K562 (cell line): ENCODE results near the gene TPK1. TPM values are rescaled to one million over a fixed set of nuclear protein-coding genes. Genes with fewer than 3 reads are reported as not detected.

Experiments used
- ATF4 ChIP-seq: fragments of 450-650 bp; formaldehyde crosslinking; IDR thresholded peaks from 2 replicates; pipeline ENCODE4 v1.4.0; 2022; ENCODE audit warnings: mild to moderate bottlenecking, moderate library complexity
- ATF7 ChIP-seq: fragments of 450-650 bp; IDR thresholded peaks from 2 replicates; pipeline ENCODE4 v1.7.1; 2014; ENCODE audit warnings: mild to moderate bottlenecking, moderate library complexity
- CHCHD3 ChIP-seq: fragments of 250-450 bp; sonication (Bioruptor Pico); IDR thresholded peaks from 2 replicates; pipeline ENCODE4 v2.1.2; 2022; ENCODE audit warnings: mild to moderate bottlenecking
- CTBP1 ChIP-seq: fragments of 450-650 bp; IDR thresholded peaks from 2 replicates; pipeline ENCODE4 v1.6.1; 2016; ENCODE audit warnings: borderline replicate concordance
- ESRRA ChIP-seq: fragments of 450-650 bp; IDR thresholded peaks from 2 replicates; pipeline ENCODE4 v1.6.1; 2014; ENCODE audit warnings: low read depth, mild to moderate bottlenecking, moderate library complexity, borderline replicate concordance
- GTF2E2 ChIP-seq: fragments of 200-800 bp; sonication (Bioruptor generic); IDR thresholded peaks from 2 replicates; pipeline ENCODE4 v1.6.1; 2016; ENCODE audit warnings: missing genetic modification characterization, missing compliant biosample characterization
- ILK ChIP-seq: fragments of 450-650 bp; IDR thresholded peaks from 2 replicates; pipeline ENCODE4 v1.6.1; 2016; ENCODE audit warnings: missing genetic modification characterization, low read depth, mild to moderate bottlenecking, missing compliant biosample characterization, moderate library complexity, borderline replicate concordance
- KLF16 ChIP-seq: IDR thresholded peaks from 2 replicates; pipeline ENCODE4 v1.6.1; 2016; ENCODE audit warnings: antibody characterized with exemption
- MTA1 ChIP-seq: fragments of 450-650 bp; IDR thresholded peaks from 2 replicates; pipeline ENCODE4 v1.6.1; 2017; ENCODE audit warnings: borderline replicate concordance
- NBN ChIP-seq: fragments of 450-650 bp; IDR thresholded peaks from 2 replicates; pipeline ENCODE4 v1.6.1; 2016; ENCODE audit warnings: low read depth, mild to moderate bottlenecking
- NR1H2 ChIP-seq: sonication (generic); formaldehyde crosslinking; IDR thresholded peaks from 2 replicates; pipeline ENCODE4 v1.4.0; 2020; ENCODE audit warnings: mild to moderate bottlenecking, missing genetic modification reagents
- PHF21A ChIP-seq: fragments of 450-650 bp; IDR thresholded peaks from 2 replicates; pipeline ENCODE4 v1.6.1; 2017; ENCODE audit warnings: low read depth, borderline replicate concordance
- SETDB1 ChIP-seq: IDR thresholded peaks from one replicate; pipeline ENCODE4 v1.6.1; 2012; ENCODE audit warnings: low read length, control low read depth, inconsistent platforms
- SRSF7 ChIP-seq: fragments of 200-400 bp; formaldehyde crosslinking; optimal IDR thresholded peaks from 2 replicates; pipeline ENCODE3; 2017; ENCODE audit warnings: mild to moderate bottlenecking, low read depth, low read length
- TEAD1 ChIP-seq, 2 experiments: fragments of 450-650 bp in 1 of 2; sonication (generic) in 1 of 2; formaldehyde crosslinking; IDR thresholded peaks; 2 replicates each; pipeline versions ENCODE4 v1.4.0 to v1.8.0; 2020 to 2022; ENCODE audit warnings: mild to moderate bottlenecking in 2 of 2, missing genetic modification reagents in 1 of 2
- TEAD4 ChIP-seq, 2 experiments: sonication (generic) in 1 of 2; formaldehyde crosslinking in 1 of 2; IDR thresholded peaks; 2 replicates each; pipeline versions ENCODE4 v1.6.1 to v1.8.0; 2012 to 2022; ENCODE audit warnings: borderline replicate concordance in 1 of 2, inconsistent platforms in 1 of 2, low read length in 1 of 2, mild to moderate bottlenecking in 1 of 2, missing genetic modification reagents in 1 of 2
- ZBTB34 ChIP-seq: fragments of 250-450 bp; sonication (Bioruptor Pico); IDR thresholded peaks from 2 replicates; pipeline ENCODE4 v1.8.0; 2021; ENCODE audit warnings: mild to moderate bottlenecking, moderate library complexity
- ZNF639 ChIP-seq, 2 experiments: fragments of 200-800 bp in 1 of 2; sonication (Bioruptor generic) in 1 of 2; sonication (generic) in 1 of 2; formaldehyde crosslinking in 1 of 2; IDR thresholded peaks in 1 of 2; conservative IDR thresholded peaks in 1 of 2; 2 replicates each; pipeline versions ENCODE4 v1.5.0 to v1.6.1; 2016 to 2020; ENCODE audit warnings: missing compliant biosample characterization in 1 of 2, missing genetic modification characterization in 1 of 2, missing genetic modification reagents in 1 of 2
- ZSCAN29 ChIP-seq: fragments of 450-650 bp; IDR thresholded peaks from 2 replicates; pipeline ENCODE4 v1.6.1; 2017
- polyA plus RNA-seq, 8 experiments: library from polyadenylated mRNA; depleted of rRNA in 4 of 8; stranded (reverse) in 5 of 8; unstranded in 3 of 8; fragments of >200 nt; fragmentation: Nextera tagmentation in 2 of 8; fragmentation: Illumina TruSeq in 1 of 8; extraction: Ambion mirVana in 2 of 8; extraction: Trizol in 1 of 8; gene quantifications; 2 replicates each; pipeline versions ENCODE4 v1.2.1 to v1.2.3, GENCODE V29; 2011 to 2014; ENCODE audit warnings: inconsistent platforms in 1 of 8, missing spikeins in 1 of 8
- total RNA-seq, 7 experiments: library from RNA; depleted of rRNA in 6 of 7; stranded (reverse); fragments of >200 nt in 6 of 7; fragmentation: Illumina TruSeq in 2 of 7; extraction: Trizol in 2 of 7; gene quantifications; 2 replicates each; pipeline versions ENCODE4 v1.2.1 to v1.2.3, GENCODE V29; 2011 to 2021; ENCODE audit warnings: low replicate concordance in 1 of 7
- TF ChIP-seq, protein P1 (sequence below): fragments of 450-650 bp; conservative IDR thresholded peaks from 2 replicates; pipeline ENCODE4 v1.6.1; 2016; ENCODE audit warnings: missing genetic modification characterization, low read depth, mild to moderate bottlenecking, missing compliant biosample characterization, moderate library complexity
- TF ChIP-seq, protein P2 (sequence below): conservative IDR thresholded peaks from 2 replicates; pipeline ENCODE4 v1.6.1; 2011; ENCODE audit warnings: low read depth, mild to moderate bottlenecking, low read length; ENCODE audit not compliant: control insufficient read depth

Gene TPK1
- total and polyA plus RNA-seq, 9 of the 15 experiments (the other 6 are each of a cell fraction or from before 2014, with no cell fraction given) = 5.1 to 16.2 (median 9.2) TPM

- TF ChIP-seq ZSCAN29 (no peak), ZBTB34 (CRISPR knock-in tag) (no peak), TEAD1 (CRISPR knock-in tag; IDR thresholded peaks at IDR 0.05) (0 out of 4 replicates have a peak, but pooled peaks of 1 of the 2 experiments have one; percentile 4), GTF2E2 (tag) (peak; percentile 75; the same call in 1 of the 2 replicates), MTA1 (no peak), ILK (no peak), KLF16 (no peak), CHCHD3 (CRISPR knock-in tag) (no peak), SETDB1 (no peak), TEAD4 (IDR thresholded peaks at IDR 0.05; ENCODE audit: low read length) (no peak), TEAD4 (CRISPR knock-in tag; IDR thresholded peaks at IDR 0.05; ENCODE audit: borderline replicate concordance) (no peak), SRSF7 (no peak), NR1H2 (CRISPR knock-in tag) (no peak), ATF4 (CRISPR knock-in tag) (no peak), PHF21A (peak; percentile 68; the same call in 1 of the 2 replicates), ATF7 (no peak), ZNF639 (CRISPR knock-in tag; conservative IDR thresholded peaks at IDR 0.05 in 1 of 2, IDR thresholded peaks at IDR 0.05 in 1 of 2) (no peak), ESRRA (no peak), CTBP1 (no peak), NBN (0 out of 2 replicates have a peak, but pooled peaks have one; percentile 56)
- TF ChIP-seq, protein P1, sequence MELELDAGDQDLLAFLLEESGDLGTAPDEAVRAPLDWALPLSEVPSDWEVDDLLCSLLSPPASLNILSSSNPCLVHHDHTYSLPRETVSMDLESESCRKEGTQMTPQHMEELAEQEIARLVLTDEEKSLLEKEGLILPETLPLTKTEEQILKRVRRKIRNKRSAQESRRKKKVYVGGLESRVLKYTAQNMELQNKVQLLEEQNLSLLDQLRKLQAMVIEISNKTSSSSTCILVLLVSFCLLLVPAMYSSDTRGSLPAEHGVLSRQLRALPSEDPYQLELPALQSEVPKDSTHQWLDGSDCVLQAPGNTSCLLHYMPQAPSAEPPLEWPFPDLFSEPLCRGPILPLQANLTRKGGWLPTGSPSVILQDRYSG = no peak
- TF ChIP-seq, protein P2, sequence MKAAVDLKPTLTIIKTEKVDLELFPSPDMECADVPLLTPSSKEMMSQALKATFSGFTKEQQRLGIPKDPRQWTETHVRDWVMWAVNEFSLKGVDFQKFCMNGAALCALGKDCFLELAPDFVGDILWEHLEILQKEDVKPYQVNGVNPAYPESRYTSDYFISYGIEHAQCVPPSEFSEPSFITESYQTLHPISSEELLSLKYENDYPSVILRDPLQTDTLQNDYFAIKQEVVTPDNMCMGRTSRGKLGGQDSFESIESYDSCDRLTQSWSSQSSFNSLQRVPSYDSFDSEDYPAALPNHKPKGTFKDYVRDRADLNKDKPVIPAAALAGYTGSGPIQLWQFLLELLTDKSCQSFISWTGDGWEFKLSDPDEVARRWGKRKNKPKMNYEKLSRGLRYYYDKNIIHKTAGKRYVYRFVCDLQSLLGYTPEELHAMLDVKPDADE = no peak
Observed at GRCh38 chr7:144835155-144835611, 670 bp downstream of the TPK1 start (continued).
